HFFc6 (cell line): ENCODE measurements around the gene PIGN. TPM values are rescaled to one million over a fixed set of nuclear protein-coding genes. Genes with fewer than 3 reads are reported as not detected.
"Not testable (repeated sequence)": the region's sequence is repeated elsewhere in the genome, so short reads cannot be mapped to it uniquely, and the experiment has no call there.

Experiments used
- DNase-seq: peaks from one replicate; pipeline ENCODE4 v3.0.0-alpha.2; 2018
- H3K27ac Mint-ChIP-seq: 2 replicates; pipeline ENCODE4 v1.8.0; 2020; ENCODE audit warnings: mild to moderate bottlenecking, mixed read lengths
- H3K27me3 Mint-ChIP-seq: 2 replicates; pipeline ENCODE4 v1.8.0; 2021; ENCODE audit warnings: mild to moderate bottlenecking, moderate library complexity, mixed read lengths; ENCODE audit not compliant: insufficient read depth
- H3K36me3 Mint-ChIP-seq: 2 replicates; pipeline ENCODE4 v1.8.0; 2021; ENCODE audit warnings: low read depth, mixed read lengths
- H3K4me1 Mint-ChIP-seq: 2 replicates; pipeline ENCODE4 v1.8.0; 2020; ENCODE audit warnings: low read depth, mixed read lengths
- H3K4me3 Mint-ChIP-seq: 2 replicates; pipeline ENCODE4 v1.8.0; 2020; ENCODE audit warnings: mild to moderate bottlenecking, moderate library complexity, mixed read lengths
- H3K9me3 Mint-ChIP-seq: 2 replicates; pipeline ENCODE4 v1.8.0; 2020; ENCODE audit warnings: mild to moderate bottlenecking, mixed read lengths
- CTCF ChIP-seq: fragments of 200-600 bp; sonication (generic); IDR thresholded peaks from 2 replicates; pipeline ENCODE4 v1.5.0; 2021; ENCODE audit warnings: antibody characterized with exemption, mild to moderate bottlenecking
- total RNA-seq, 6 experiments: library from RNA; stranded (reverse); fragmentation: NEBNext Ultra II Directional; extraction: Animal tissue kit (Norgen Biotek cat#: 25700); gene quantifications; 2 replicates in 1 of 6; 3 replicates in 5 of 6; pipeline ENCODE4 v1.2.3, GENCODE V29; 2021

Gene PIGN
- total RNA-seq, 6 experiments from 2014 or later = 21.0 to 25.9 (median 24.7) TPM

- Mint-ChIP-seq H3K36me3 (peaks cover 11% of the 10 kb centered on the region), H3K9me3 (peaks cover 19% of the 10 kb centered on the region)
- TF ChIP-seq CTCF = no peak
Observed at GRCh38 chr18:62045316-62045715, 141.5 kb downstream of the PIGN start.

GRCh38 chr18:62044490-62045000 lies 142.3 kb downstream of the PIGN start:
- no peak for DNase-seq

More at GRCh38 chr18:62045316-62045715, 141.5 kb downstream of the PIGN start:
- Mint-ChIP-seq H3K4me3 (no peak overlapping the region), H3K27me3 (no peaks in the 10 kb centered on the region), H3K27ac (no peak overlapping the region), H3K4me1 (peaks cover 8% of the 10 kb centered on the region)
- no peak for DNase-seq

GRCh38 chr18:62037989-62038778 lies 148.7 kb downstream of the PIGN start:
- Mint-ChIP-seq H3K9me3 (no peaks in the 10 kb centered on the region), H3K36me3 (no peaks in the 10 kb centered on the region; the same call in 1 of the 2 replicates), H3K4me3 (peak overlapping the region; percentile 60), H3K4me1 (peaks cover 52% of the 10 kb centered on the region), H3K27ac (peak overlapping the region; percentile 53), H3K27me3 (no peaks in the 10 kb centered on the region)
- peak; percentile 27 for DNase-seq
- no peak for TF ChIP-seq CTCF

More at GRCh38 chr18:62044490-62045000, 142.3 kb downstream of the PIGN start:
- no peak for TF ChIP-seq CTCF
- Mint-ChIP-seq H3K27ac (no peak overlapping the region), H3K4me3 (no peak overlapping the region), H3K27me3 (no peaks in the 10 kb centered on the region), H3K9me3 (peaks cover 19% of the 10 kb centered on the region), H3K4me1 (peaks cover 8% of the 10 kb centered on the region), H3K36me3 (peaks cover 11% of the 10 kb centered on the region)

GRCh38 chr18:62037012-62037742 lies 149.7 kb downstream of the PIGN start:
- no peak overlapping the region for H3K4me3 Mint-ChIP-seq
- no peak for TF ChIP-seq CTCF
- H3K27ac Mint-ChIP-seq = peak overlapping the region; percentile 53
- H3K36me3 Mint-ChIP-seq = peaks cover 6% of the 10 kb centered on the region
- no peaks in the 10 kb centered on the region for H3K9me3 Mint-ChIP-seq
- no peaks in the 10 kb centered on the region for H3K27me3 Mint-ChIP-seq
- peaks cover 62% of the 10 kb centered on the region for H3K4me1 Mint-ChIP-seq
- DNase-seq = no peak

GRCh38 chr18:62034286-62034685 lies 152.6 kb downstream of the PIGN start:
- H3K9me3 Mint-ChIP-seq, H3K27ac Mint-ChIP-seq, H3K4me3 Mint-ChIP-seq, DNase-seq, H3K27me3 Mint-ChIP-seq: not testable (repeated sequence)
- peaks cover 11% of the 10 kb centered on the region for H3K36me3 Mint-ChIP-seq
- H3K4me1 Mint-ChIP-seq = peaks cover 91% of the 10 kb centered on the region

- TF ChIP-seq CTCF = no peak
- peaks cover 11% of the 10 kb centered on the region for H3K36me3 Mint-ChIP-seq
- no peaks in the 10 kb centered on the region for H3K9me3 Mint-ChIP-seq
- H3K27me3 Mint-ChIP-seq = no peaks in the 10 kb centered on the region
- H3K4me1 Mint-ChIP-seq = peaks cover 95% of the 10 kb centered on the region
- DNase-seq = no peak
- H3K4me3 Mint-ChIP-seq = no peak overlapping the region
- H3K27ac Mint-ChIP-seq = peak overlapping the region; percentile 43
Observed at GRCh38 chr18:62033756-62034155, 153.1 kb downstream of the PIGN start.
